ENCODE data around the gene ABCA1. TPM values are rescaled to one million over a fixed set of nuclear protein-coding genes. Genes with fewer than 3 reads are reported as not detected.

Gene ABCA1
- total and polyA plus RNA-seq, 2 of the 4 experiments (the other 2 are of a cell fraction) = 5.8 to 52.2 TPM

- no TSS peak for BruUV-seq (replicated peaks)
- peak overlapping the region; percentile 95 for H3K27ac ChIP-seq (ENCODE audit: insufficient read depth, low read length)
- H4K8ac ChIP-seq (ENCODE audit: low read depth in 2 of 2, low read length in 2 of 2) = peak overlapping the region in 1 of 2 experiments; percentile 21; a peak in 2 of 4 replicates
- H3K4me3 ChIP-seq (ENCODE audit: insufficient read depth, low read depth, low read length) = no peak overlapping the region
- H4K91ac ChIP-seq (ENCODE audit: insufficient read depth, low read depth, low read length) = peak overlapping the region; percentile 45
- peak overlapping the region; percentile 43 for H3K18ac ChIP-seq (ENCODE audit: low read depth, low read length)
- H3K23ac ChIP-seq (ENCODE audit: low read depth, low read length) = 0 out of 2 replicates have a peak overlapping the region, but pooled peaks have one; percentile 7
- in situ Hi-C loops (cut with MboI; ENCODE audit: low sequenced_read_pairs) = loop anchor here (10.0 kb wide), 2 partner anchors 196 to 546 kb away; no protein-coding TSS in a partner anchor
- H3K79me1 ChIP-seq (ENCODE audit: low read depth in 1 of 2, low read length in 2 of 2) = peaks cover 29 to 66% of the 10 kb centered on the region in 2 experiments
- CTCF ChIA-PET = interaction anchor here (0.7 to 1.3 kb wide), 2 partner anchors 291 to 546 kb away, joined by 3 read pairs; no protein-coding TSS in a partner anchor
- peak overlapping the region; percentile 62 for H3K14ac ChIP-seq (replicated peaks; ENCODE audit: low read depth, low read length)
- POLR2A ChIA-PET (ENCODE audit: unreplicated experiment) = interaction anchor here (0.9 kb wide), 1 partner anchor 9 kb away, joined by 9 read pairs; no protein-coding TSS in a partner anchor
- peak overlapping the region; percentile 75 for H3K4ac ChIP-seq (ENCODE audit: low read depth, low read length)
- peak overlapping the region; percentile 27; the same call in 1 of the 2 replicates for H3K4me2 ChIP-seq (ENCODE audit: low read depth, low read length)
- peak overlapping the region; percentile 70 for H2BK20ac ChIP-seq (ENCODE audit: low read depth, low read length)
- H3K56ac ChIP-seq (ENCODE audit: extremely low read depth, insufficient read depth, low read length) = no peak overlapping the region
- dilution Hi-C loops (cut with HindIII; ENCODE audit: low sequenced_read_pairs, unreplicated experiment) = no loop called here
- H3K4me1 ChIP-seq (ENCODE audit: control insufficient read depth, insufficient read depth, low read length) = peaks cover 43% of the 10 kb centered on the region
- H2BK120ac ChIP-seq (ENCODE audit: low read depth, low read length) = peak overlapping the region; percentile 68
- H2BK15ac ChIP-seq (ENCODE audit: low read depth, low read length) = peak overlapping the region; percentile 70; the same call in 1 of the 3 replicates
- peak overlapping the region; percentile 4 for H3K9ac ChIP-seq (ENCODE audit: low read depth, low read length)
- peaks cover 24% of the 10 kb centered on the region for H3K36me3 ChIP-seq (ENCODE audit: control insufficient read depth, insufficient read depth, low read length)
- TF ChIP-seq CEBPB (IDR thresholded peaks at IDR 0.05; ENCODE audit: low read depth, low read length) (peak; percentile 71), RFX5 (IDR thresholded peaks at IDR 0.05; ENCODE audit: low read depth, low read length) (no peak), USF2 (IDR thresholded peaks at IDR 0.05; ENCODE audit: low read depth, low read length) (no peak), BHLHE40 (IDR thresholded peaks at IDR 0.05; ENCODE audit: low read depth, low read length) (peak; percentile 3; the same call in 1 of the 2 replicates), MAZ (IDR thresholded peaks at IDR 0.05; ENCODE audit: borderline replicate concordance, low read depth, low read length) (0 out of 2 replicates have a peak, but pooled peaks have one; percentile 18)
- no peaks in the 10 kb centered on the region for H3K9me3 ChIP-seq (ENCODE audit: control insufficient read depth, insufficient read depth, low read length)
- H2AFZ ChIP-seq (replicated peaks; ENCODE audit: low read length, poor library complexity) = peak overlapping the region; percentile 49
- H3K9me1 ChIP-seq (ENCODE audit: insufficient read depth, low read length) = peaks cover 36% of the 10 kb centered on the region
- intact Hi-C loops (cut with micrococcal nuclease) = loop anchor here (10.0 kb wide), 1 partner anchor 126 kb away; no protein-coding TSS in a partner anchor
- H2AK9ac ChIP-seq (replicated peaks; ENCODE audit: low read depth, low read length, poor library complexity) = peak overlapping the region; percentile 0
- peak overlapping the region; percentile 33 for H2BK5ac ChIP-seq (ENCODE audit: low read depth, low read length, poor library complexity, severe bottlenecking)
- WGBS, 2 experiments (ENCODE audit: extremely low coverage in 2 of 2, insufficient read length in 1 of 2) = 38% methylated on average over 6 of the region's 12 CpGs; no CpG with 5 or more reads in 1 of the 2 experiments
- ATAC-seq (ENCODE audit: low read depth) = peak; percentile 82
- H4K20me1 ChIP-seq (ENCODE audit: insufficient read depth, low read length) = peaks cover 11% of the 10 kb centered on the region
- peak overlapping the region; percentile 8 for H4K5ac ChIP-seq (ENCODE audit: low read depth, low read length)
- H3K27me3 ChIP-seq (ENCODE audit: control insufficient read depth, insufficient read depth, low read length) = no peaks in the 10 kb centered on the region
- peak overlapping the region; percentile 37 for H2AK5ac ChIP-seq (ENCODE audit: low read depth, low read length)
- peak; percentile 91 for DNase-seq
Measured at GRCh38 chr9:104868687-104869404, 59.1 kb downstream of the ABCA1 start.
